Thyroid gland (tissue), 4 donors: Measurements from ENCODE around the gene ASIC1.

Experiments used
- CTCF ChIP-seq, 6 experiments: fragments of 200-600 bp in 3 of 6; fragments of 450-650 bp in 3 of 6; sonication (generic) in 3 of 6; IDR thresholded peaks; one replicate each; pipeline ENCODE4 v1.5.1; 2016 to 2019; ENCODE audit warnings: antibody characterized with exemption in 6 of 6, mild to moderate bottlenecking in 2 of 6, inconsistent platforms in 1 of 6, moderate library complexity in 1 of 6
- POLR2A ChIP-seq, 2 donors: fragments of 450-650 bp; IDR thresholded peaks; one replicate each; pipeline ENCODE4 v1.6.1; 2017; ENCODE audit warnings: antibody characterized with exemption in 2 of 2, mild to moderate bottlenecking in 2 of 2, moderate library complexity in 1 of 2

DNA sequence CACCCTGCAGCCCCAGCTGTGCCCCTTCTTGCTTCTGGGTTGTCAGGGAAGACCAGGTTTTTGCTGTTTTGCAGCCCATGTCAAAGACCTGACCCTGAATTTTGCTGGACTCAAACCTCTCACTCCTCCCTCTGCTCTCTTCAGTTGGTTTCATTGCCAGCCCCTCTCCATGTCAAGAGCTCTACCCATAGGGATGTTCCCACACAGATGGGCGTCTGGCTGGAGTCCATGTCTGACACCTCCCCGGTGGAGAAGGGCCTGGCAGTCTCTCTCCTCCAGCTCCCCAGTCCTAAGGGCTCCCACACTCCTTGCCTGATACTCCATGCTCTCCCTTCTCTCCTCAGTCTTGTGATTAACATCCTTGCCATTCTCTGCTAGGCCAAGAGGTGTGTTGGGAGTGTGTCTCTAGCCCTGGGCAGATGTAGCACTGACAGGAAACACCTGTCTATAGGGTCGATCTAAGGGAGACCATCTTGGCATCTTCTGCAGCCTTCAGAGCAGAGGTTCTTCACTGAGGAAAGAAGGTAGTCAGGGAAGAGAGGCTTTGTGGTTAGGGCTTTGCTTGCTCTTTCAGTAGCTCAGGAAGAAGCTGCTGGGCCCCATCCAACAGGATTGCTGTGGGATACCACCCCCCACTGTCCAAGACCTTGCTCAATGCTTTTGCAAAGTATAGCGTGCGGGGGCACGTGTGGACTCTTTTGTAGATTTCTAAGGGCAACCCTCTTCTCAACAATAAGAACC, 4.7 kb downstream of the ASIC1 start:
- TF ChIP-seq CTCF (IDR thresholded peaks at IDR 0.05) (no peak), POLR2A (IDR thresholded peaks at IDR 0.05) (no peak)
